GM19372 (cell line): ENCODE results near the gene MIOS.
"Not testable (repeated sequence)": the region's sequence is repeated elsewhere in the genome, so short reads cannot be mapped to it uniquely, and the experiment has no call there.

ENCODE experiments used
- ATAC-seq: cut with Tn5 transposase; IDR thresholded peaks from one replicate; pipeline ENCODE4 v1.9.1; 2021; ENCODE audit warnings: mild to moderate bottlenecking, low read depth, moderate library complexity; ENCODE audit not compliant: unreplicated experiment

MIOS gene

DNA sequence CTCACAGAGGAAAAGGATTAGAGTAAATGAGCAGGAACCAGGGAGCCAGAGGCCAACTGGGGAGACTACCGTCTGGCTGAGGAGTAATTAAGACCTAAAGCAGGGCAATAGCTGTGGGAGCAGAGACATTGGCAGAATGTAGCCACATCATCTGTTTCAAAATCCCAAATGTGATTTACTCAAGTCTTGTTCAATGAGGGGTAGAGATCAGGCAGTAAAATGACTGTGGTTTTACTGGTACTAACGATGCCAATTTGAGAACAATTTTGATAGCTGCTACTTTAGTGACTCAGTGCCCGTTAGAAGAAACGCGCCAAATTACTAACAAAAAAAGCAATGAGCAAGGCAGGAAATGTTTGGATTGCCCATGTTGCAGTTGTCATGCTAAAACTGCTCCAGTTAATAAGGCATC, 12.7 kb upstream of the MIOS start:
- no peak for ATAC-seq

- ATAC-seq: no peak
These were observed 11.8 kb upstream of the MIOS start for GRCh38 chr7:7554649-7555575.

DNA sequence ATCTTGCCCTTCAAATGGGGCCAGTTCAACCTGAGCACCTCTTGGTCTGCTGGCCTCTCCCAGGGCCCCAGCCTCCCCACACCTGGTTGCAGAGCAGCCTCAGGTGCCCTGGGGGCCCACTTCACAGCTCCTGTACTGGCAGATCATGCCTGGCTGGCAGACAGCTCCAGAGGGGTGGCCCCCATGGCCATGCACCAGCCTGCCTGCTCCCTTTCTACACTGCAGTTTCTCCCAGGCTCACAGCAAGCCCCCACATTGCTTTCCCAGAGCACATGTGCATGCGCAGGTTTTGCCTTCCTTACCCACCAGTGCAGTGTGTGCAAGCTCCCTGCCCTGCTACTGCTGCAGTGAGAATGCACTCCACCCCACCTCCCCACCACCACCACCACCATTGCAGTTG, 9.8 kb upstream of the MIOS start:
- ATAC-seq: no peak

GRCh38 chr7:7557252-7557651, 9.4 kb upstream of the MIOS start:
- ATAC-seq: no peak

GRCh38 chr7:7561591-7561990, 5.1 kb upstream of the MIOS start:
- ATAC-seq: not testable (repeated sequence)

- ATAC-seq: no peak
These were observed 3.9 kb upstream of the MIOS start for GRCh38 chr7:7562736-7563135.

DNA sequence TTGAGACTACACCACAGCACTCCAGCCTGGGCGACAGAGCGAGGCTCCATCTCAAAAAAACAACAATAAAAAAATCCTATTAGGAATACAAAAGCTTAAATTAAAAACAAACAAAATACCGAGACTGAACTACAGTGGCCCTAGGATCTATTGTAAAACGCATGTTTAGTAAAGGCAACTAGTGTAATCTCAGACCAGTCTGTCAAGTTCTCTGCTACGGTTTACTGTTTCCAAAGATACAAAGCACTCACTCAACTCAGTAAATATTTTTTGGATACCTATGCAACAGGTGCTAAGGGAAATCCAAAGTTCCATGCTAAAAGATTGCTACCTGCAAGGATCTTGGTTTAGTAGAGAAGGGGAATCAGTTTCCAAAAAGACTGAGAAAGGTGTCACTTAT, 3.4 kb upstream of the MIOS start:
- no peak for ATAC-seq

DNA sequence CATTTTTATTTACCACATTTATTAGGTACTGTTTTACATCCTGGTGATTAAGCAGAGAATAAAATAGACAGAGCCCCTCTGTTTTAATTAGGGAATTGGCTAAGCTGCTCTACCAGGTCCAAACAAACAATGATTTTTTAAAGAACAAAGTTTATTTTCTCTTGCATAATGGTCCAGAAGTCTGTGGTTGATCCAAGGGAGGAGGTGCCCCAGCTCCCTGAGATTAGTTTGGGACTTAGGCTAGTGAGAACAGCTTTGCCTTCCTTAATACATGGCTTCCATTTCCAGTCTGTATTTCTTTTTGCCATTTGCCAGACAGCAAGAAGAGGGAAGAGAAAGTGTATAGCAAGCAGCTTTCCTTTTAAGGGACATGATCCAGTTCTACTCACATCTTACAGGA, 2.9 kb upstream of the MIOS start:
- no peak for ATAC-seq

DNA sequence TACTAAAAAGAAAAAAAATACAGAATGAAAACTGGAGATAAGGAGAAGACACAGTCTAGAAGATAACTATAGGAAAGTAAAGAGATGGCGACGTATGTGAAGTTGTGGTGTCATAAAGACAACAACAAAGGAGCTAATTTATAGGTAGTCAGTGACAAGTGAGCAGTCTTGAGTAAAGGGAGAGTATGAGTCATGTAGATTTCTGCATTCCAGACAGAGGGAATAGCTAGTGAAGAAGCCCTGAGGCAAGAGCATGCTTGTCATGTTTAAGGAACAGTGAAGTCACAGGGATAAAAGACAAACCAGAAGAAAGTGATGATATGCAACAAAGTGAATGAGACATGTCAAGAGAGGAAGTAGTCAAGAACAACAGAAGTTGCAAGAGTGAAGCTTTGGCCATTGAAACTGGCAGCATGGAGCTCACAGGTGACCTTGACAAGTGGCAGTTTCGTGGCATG, 2.3 kb upstream of the MIOS start:
- ATAC-seq: no peak

DNA sequence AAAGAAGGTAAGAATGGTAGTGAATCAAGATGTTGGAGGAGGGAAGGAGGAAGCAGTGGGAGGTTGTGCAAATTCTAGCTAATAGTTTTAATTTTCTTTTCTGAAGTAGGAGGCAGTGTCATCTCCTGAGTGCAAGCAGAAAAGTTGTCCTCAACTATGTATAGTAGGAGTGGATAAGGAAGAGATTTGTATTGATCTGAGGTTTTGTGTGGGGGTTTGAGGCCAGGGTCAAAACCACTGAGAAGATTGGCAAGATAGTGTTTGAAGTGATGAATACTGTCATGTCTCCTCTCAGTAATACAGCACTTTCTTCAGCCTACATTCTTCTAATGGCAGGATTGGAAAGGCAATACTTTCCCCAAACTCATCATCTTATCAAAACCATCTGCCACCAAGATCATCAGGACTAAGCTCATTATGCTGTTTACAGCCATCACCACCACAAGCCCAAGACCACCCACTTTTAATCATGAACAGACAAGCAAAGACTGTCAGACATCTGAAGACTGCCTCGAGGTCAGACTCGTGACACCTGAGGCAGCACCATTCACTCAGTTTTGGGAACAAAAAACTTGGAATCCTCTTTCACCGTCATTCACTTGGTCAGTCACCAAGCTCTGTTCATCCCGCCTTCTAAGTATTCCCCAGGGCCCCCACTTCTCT, 1.5 kb upstream of the MIOS start:
- ATAC-seq: no peak

GRCh38 chr7:7565746-7566650, 686 bp upstream of the MIOS start:
- ATAC-seq: peak; percentile 24

DNA sequence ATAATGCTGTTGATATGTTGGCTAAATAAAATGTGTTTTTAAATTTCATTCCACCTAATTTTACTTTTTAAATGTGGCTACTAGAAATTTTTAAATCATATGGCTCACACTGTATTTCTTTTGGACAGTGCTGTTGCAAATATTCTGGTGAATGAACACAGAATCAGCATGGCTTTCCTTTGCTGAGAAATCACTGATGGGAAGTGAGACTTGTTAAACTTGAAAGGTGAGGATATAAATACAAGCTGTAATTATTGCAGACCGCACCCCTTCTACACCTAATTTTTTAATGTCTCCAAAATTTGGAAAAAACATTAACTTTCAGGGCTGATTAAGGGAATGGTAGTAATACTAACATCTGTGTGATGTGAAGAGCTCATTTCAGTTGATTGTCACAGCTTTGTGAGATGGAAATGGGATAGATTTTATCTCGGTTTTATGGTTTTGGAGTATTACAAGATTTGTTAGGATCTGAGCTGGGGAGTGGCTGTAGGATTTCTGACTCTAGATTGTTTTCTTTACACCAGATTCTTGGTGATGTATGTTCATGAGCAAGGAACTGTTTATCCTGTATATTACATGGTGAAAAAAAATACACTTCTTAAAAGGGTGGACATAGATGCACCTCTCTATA, 1.3 kb downstream of the MIOS start:
- ATAC-seq: no peak

- no peak for ATAC-seq
These were observed 1.9 kb downstream of the MIOS start for GRCh38 chr7:7568553-7568952.

- ATAC-seq: peak; percentile 38
These were observed 2.4 kb downstream of the MIOS start for GRCh38 chr7:7569081-7569527.

GRCh38 chr7:7569615-7570014, 2.9 kb downstream of the MIOS start:
- no peak for ATAC-seq

GRCh38 chr7:7570584-7570983, 3.9 kb downstream of the MIOS start:
- no peak for ATAC-seq

GRCh38 chr7:7573701-7574100, 7.0 kb downstream of the MIOS start:
- ATAC-seq: no peak

DNA sequence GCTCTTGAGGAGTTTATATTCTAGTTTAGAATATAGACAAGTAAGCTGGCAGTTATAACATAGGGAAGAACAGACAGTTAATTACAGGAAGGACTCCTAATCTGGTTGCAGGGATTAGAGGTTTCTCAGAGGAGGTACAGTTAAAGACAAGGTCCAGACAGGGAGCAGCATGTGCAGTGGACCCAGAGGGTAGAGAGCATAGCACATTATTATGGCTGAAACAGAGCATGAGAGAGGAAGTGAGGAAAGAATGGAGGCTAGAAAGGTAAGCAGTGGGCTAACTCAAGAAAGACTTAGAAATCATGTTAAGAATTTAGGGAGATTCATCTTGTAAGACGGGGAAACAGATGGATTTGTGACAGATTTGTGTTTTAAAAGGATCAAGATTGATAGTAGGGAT, 9.7 kb downstream of the MIOS start:
- no peak for ATAC-seq

GRCh38 chr7:7577888-7578287, 11.2 kb downstream of the MIOS start:
- peak; percentile 67 for ATAC-seq

DNA sequence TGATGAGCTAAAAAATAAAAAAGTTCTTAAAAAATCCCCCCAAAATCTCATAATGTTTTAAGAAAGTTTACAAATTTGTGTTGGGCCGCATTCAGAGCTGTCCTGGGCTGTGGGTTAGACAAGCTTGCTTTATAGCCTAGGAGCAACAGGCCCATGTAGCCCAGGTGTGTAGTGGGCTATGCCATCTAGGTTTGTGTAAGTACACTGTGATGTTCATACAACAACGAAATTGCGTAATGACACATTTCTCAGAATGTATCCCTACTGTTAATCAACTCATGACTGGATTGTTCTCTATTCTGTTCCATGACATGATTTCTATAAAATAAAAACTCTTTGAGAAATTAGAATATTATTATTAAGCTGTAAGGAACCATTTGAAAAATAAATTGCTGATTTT, 13.0 kb downstream of the MIOS start:
- ATAC-seq: no peak
